HEK293T (cell line): ENCODE data around the gene SETBP1.

ENCODE experiments used
- ELF4 ChIP-seq: fragments of 450-650 bp; IDR thresholded peaks from 2 replicates; pipeline ENCODE4 v1.6.1; 2017; ENCODE audit warnings: antibody characterized with exemption
- FOXK2 ChIP-seq: fragments of 450-650 bp; IDR thresholded peaks from 2 replicates; pipeline ENCODE4 v1.6.1; 2016; ENCODE audit warnings: mild to moderate bottlenecking
- HDGF ChIP-seq: fragments of 450-650 bp; IDR thresholded peaks from 2 replicates; pipeline ENCODE4 v1.6.1; 2017; ENCODE audit warnings: antibody characterized with exemption, borderline replicate concordance
- NFRKB ChIP-seq: fragments of 450-650 bp; IDR thresholded peaks from 2 replicates; pipeline ENCODE4 v1.6.1; 2016; ENCODE audit warnings: mild to moderate bottlenecking, moderate library complexity
- PKNOX1 ChIP-seq: fragments of 450-650 bp; IDR thresholded peaks from 2 replicates; pipeline ENCODE4 v1.6.1; 2016
- SP1 ChIP-seq: fragments of 450-650 bp; IDR thresholded peaks from 2 replicates; pipeline ENCODE4 v1.6.1; 2017
- ZNF384 ChIP-seq: fragments of 450-650 bp; IDR thresholded peaks from 2 replicates; pipeline ENCODE4 v1.6.1; 2016

GRCh38 chr18:44771956-44772917 is 91.5 kb downstream of the SETBP1 start:
- no peak for TF ChIP-seq NFRKB
- TF ChIP-seq ZNF384, result no peak
- TF ChIP-seq ELF4, result no peak
- no peak for TF ChIP-seq PKNOX1
- TF ChIP-seq SP1, result no peak
- no peak for TF ChIP-seq HDGF
- no peak for TF ChIP-seq FOXK2
